A549 treated with GW870086 at 1 μM for 4 hours (cell line): Measurements from ENCODE around the gene KRTAP1-4. TPM values are rescaled to one million over a fixed set of nuclear protein-coding genes. Genes with fewer than 3 reads are reported as not detected.

Experiments used
- total RNA-seq: library from RNA; stranded (reverse); fragments of 200-300 nt; extraction: Qiagen RNA extraction; gene quantifications from 5 replicates; pipeline ENCODE4 v1.2.3, GENCODE V29; 2022; ENCODE audit warnings: low read depth

KRTAP1-4 gene, protein sequence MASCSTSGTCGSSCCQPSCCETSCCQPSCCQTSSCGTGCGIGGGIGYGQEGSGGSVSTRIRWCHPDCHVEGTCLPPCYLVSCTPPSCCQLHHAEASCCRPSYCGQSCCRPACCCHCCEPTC
- total RNA-seq, result not detected in 5 replicates

DNA sequence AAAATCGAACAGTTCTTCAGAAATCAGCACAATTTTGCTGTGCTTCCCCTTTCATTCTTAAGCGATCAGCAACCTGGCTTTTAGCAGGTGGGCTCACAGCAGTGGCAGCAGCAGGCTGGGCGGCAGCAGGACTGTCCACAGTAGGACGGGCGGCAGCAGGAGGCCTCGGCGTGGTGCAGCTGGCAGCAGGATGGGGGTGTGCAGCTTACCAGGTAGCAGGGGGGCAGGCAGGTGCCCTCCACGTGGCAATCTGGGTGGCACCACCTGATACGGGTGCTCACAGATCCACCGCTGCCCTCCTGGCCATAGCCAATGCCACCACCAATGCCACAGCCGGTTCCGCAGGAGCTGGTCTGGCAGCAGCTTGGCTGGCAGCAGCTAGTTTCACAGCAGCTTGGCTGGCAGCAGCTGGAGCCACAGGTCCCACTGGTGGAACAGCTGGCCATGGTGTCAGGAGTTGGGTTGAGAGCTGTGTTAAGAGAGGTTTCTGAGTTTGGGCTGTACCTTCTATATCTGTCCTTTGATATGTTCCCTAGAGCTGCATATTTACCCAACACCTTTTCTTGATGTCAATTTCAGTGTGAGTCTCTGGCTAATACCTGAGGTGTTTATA, at the start of gene KRTAP1-4:
TSS of gene KRTAP1-4 (minus strand) at position 563 of the 613 bp plus-strand sequence. CDS start at position 446, 117 bp downstream.

DNA sequence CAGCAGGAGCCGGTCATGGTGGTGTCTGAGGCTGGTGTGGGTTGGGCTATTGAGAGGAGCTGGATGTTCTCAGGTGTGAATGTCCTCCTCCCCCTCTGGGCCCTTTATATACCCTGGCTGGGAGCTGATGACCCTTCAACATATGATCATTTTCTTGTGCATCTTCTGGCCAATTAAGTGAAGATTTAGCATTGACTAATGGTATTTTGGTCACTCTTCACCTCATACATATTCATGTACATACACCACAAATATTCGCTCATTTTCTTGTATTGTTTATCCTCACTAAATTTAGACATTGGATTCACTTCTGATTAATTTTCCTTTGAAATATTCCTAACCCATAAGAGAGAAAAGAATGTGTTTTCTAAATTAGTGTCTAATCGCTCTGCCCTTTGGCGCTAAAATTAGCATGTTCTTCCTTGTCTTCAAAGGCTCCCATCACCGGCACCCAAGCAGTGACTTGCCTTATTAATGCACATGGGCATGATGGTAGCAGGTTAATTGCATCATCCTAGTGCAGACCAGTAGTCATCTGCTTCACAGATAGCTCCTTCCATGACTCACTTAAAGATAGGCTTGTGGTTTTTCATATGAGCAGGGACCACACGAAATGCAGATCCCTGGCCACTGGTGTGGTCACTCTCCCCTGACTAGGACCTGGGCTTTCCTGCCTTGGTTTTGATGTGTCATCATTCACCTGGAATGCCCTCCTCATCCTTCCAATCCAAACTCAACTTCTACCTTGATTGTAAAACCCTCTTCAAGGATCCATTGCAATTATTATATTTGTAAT, 36.0 kb upstream of the KRTAP1-4 start, which contains the start of gene KRTAP2-4:
TSS of gene KRTAP2-4 (minus strand) at position 51 of the 796 bp plus-strand sequence. CDS start at position 17, 34 bp downstream.

DNA sequence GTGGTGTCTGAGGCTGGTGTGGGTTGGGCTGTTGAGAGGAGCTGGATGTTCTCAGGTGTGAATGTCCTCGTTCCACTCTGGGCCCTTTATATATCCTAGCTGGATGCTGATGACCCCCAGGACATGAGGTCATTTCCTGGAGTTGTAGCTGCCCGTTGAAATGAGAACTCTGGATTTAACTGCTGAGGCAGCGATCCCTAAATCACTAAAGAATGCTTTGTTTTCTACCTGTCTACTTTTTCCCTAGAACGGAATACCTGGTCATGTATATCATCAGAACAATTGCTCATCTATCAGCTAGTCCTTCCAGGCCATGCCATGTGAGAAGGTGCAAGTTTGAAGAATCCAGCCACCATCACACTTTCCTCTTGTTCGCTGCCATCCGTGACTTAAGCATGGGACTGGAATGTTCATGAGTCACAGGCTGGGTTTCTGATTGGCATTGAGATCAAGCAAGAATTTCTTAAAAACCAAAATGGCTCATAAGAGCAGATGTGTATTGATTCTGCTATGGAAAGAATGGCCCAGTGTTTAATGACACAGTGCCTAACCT, 30.1 kb upstream of the KRTAP1-4 start, which contains the start of gene KRTAP2-3:
TSS of gene KRTAP2-3 (minus strand) at position 63 of the 553 bp plus-strand sequence. CDS start 64 bp downstream, outside the sequence.

DNA sequence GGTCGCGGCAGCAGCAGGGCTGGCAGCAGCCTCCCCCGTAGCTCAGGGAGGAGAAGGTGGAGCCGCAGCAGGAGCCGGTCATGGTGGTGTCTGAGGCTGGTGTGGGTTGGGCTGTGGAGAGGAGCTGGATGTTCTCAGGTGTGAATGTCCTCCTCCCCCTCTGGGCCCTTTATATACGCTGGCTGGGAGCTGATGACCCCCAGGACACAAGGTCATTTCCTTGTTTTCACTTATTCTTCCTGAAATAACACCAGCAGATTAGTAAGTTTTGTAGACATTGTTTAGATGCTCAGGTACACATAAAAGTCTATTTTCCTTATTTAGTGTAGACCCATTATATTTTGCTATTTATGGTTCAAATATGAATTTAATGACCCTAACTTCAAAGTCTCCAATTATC, 25.1 kb upstream of the KRTAP1-4 start, which contains the start of gene KRTAP2-2:
TSS of gene KRTAP2-2 (minus strand) at position 101 of the 400 bp plus-strand sequence. CDS start at position 82, 19 bp downstream.

DNA sequence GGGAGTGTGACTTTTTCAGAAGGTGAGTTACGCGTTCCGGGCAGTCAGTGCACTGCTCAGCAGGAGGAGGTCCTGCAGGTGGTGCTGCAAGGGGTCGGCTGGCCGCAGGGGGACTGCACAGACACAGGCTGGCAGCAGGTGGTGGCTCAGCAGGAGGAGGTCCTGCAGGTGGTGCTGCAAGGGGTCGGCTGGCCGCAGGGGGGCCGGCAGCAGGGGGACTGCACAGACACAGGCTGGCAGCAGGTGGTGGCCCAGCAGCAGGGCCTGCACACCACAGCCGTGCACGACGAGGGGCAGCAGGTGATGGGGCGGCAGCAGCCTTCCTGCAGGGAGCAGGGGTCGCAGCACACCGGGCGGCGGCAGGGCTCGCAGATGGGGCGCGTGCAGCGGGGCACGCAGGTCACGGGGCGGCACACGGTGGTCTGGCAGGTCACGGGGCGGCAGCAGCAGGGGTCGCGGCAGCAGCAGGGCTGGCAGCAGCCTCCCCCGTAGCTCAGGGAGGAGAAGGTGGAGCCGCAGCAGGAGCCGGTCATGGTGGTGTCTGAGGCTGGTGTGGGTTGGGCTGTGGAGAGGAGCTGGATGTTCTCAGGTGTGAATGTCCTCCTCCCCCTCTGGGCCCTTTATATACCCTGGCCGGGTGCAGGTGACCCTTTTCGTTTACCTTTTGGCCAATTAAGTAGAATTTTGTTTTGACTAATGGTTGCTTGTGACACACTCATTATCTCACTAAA, 16.9 kb upstream of the KRTAP1-4 start, which contains the start of gene KRTAP2-1:
TSS of gene KRTAP2-1 (minus strand) at position 582 of the 731 bp plus-strand sequence. CDS start at position 533, 49 bp downstream.

DNA sequence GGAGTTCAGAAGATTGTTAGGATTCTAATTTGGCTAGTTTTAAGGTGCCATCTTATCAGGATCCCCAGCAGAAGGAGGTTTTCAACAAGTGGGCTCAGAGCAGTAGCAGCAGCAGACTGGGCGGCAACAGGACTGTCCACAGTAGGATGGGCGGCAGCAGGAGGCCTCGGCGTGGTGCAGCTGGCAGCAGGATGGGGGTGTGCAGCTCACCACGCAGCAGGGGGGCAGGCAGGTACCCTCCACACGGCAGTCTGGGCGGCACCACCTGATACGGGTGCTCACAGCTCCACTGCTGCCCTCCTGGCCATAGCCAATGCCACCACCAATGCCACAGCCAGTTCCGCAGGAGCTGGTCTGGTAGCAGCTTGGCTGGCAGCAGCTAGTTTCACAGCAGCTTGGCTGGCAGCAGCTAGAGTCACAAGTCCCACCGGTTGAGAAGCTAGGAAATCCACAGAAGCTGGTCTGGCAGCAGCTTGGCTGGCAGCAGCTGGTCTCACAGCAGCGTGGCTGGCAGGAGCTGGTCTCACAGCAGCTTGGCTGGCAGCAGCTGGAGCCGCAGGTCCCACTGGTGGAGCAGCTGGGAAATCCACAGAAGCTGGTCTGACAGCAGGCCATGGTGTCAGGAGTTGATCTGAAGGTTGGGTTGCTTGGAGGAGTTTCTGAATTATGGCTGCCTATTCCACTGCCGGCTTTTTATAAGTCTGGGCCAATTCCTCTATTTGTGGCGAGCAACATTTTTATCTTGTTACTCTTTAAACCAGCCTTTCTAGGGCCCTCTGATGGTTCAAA, 11.0 kb upstream of the KRTAP1-4 start, which contains the start of gene KRTAP1-1:
TSS of gene KRTAP1-1 (minus strand) at position 668 of the 789 bp plus-strand sequence. CDS start at position 615, 53 bp downstream.

DNA sequence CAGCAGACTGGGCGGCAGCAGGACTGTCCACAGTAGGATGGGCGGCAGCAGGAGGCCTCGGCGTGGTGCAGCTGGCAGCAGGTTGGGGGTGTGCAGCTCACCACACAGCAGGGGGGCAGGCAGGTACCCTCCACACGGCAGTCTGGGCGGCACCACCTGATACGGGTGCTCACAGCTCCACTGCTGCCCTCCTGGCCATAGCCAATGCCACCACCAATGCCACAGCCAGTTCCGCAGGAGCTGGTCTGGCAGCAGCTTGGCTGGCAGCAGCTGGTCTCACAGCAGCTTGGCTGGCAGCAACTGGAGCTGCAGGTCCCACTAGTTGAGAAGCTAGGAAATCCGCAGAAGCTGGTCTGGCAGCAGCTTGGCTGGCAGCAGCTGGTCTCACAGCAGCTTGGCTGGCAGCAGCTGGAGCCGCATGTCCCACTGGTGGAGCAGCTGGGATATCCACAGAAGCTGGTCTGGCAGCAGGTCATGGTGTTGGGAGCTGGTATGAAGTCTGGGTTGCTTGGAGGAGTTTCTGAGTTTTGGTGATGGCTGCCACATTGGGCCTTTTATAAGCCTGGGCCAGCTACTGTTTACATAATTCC, 4.4 kb upstream of the KRTAP1-4 start, which contains the start of gene KRTAP1-3:
TSS of gene KRTAP1-3 (minus strand) at position 529 of the 590 bp plus-strand sequence. CDS start at position 476, 53 bp downstream.

DNA sequence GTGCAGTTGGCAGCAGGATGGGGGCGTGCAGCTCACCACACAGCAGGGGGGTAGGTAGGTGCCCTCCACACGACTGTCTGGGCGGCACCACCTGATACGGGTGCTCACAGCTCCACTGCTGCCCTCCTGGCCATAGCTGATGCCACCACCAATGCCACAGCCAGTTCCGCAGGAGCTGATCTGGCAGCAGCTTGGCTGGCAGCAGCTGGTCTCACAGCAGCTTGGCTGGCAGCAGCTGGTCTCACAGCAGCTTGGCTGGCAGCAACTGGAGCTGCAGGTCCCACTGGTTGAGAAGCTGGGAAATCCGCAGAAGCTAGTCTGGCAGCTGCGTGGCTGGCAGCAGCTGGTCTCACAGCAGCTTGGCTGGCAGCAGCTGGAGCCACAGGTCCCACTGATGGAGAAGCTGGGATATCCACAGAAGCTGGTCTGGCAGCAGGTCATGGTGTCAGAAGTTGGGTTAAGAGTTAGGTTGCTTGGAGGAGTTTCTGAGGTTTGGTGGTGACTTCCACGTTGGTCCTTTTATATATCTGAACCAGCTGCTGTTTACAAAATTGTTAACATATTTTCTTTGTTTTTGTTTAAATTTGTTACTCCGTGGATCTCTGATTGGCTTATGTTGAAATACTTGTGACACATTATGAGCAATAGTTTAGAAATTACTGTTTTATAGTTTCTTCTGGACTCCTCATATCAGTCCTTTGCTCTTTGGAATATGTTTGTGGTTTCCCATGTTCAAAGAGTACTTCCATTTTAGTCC, 3.1 kb downstream of the KRTAP1-4 start, which contains the start of gene KRTAP1-5:
TSS of gene KRTAP1-5 (minus strand) at position 494 of the 757 bp plus-strand sequence. CDS start at position 441, 53 bp downstream.

DNA sequence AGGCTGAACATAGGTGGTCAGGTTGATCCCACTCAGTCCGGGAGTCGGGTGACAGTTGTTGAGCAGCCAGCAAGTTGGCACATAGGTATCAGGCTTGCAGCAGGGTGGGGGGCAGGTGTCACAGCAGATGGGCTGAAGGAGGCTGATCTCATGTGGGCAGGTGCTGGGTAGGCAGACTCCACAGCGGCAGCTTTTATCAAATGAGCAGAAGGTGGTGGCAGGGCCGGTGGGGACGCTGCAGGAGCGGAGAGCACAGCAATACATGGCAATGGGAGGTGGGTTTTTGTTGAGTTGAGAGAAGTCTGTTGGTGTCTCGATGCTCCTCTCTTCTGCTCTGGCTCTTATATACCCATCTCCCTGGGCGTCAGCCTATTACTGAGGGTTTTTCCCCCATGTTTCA, 21.2 kb downstream of the KRTAP1-4 start, which contains the start of gene KRTAP3-1:
TSS of gene KRTAP3-1 (minus strand) at position 318 of the 400 bp plus-strand sequence. CDS start at position 264, 54 bp downstream.

DNA sequence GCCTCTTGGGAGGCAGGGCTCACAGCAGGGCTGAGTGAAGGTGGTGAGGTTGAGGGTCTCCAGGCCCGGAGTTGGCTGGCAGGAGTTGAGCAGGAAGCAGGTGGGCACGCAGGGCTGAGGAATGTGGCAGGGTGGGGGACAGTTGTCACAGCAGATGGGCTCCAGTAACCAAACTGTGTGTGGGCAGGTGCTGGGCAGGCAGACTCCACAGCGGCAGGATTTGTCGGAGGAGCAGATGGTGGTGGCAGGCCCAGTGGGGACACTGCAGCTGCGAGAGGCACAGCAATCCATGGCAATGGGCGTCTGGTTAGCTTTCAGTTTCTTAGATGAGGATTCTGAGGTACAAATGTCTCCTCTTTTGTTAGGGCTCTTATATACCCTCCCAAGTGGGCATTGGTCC, 30.4 kb downstream of the KRTAP1-4 start, which contains the start of gene KRTAP3-2:
TSS of gene KRTAP3-2 (minus strand) at position 344 of the 400 bp plus-strand sequence. CDS start at position 291, 53 bp downstream.

DNA sequence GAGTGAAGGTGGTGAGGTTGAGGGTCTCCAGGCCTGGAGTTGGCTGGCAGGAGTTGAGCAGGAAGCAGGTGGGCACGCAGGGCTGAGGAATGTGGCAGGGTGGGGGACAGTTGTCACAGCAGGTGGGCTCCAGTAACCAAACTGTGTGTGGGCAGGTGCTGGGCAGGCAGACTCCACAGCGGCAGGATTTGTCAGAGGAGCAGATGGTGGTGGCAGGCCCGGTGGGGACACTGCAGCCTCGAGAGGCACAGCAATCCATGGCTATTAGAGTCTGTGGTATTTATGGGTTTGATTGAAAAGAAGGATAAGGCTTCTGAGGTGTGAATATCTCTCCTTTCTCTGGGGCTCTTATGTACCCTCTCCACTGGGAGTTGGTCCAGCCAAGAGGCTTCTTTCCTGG, 36.2 kb downstream of the KRTAP1-4 start, which contains the start of gene KRTAP3-3:
TSS of gene KRTAP3-3 (minus strand) at position 326 of the 400 bp plus-strand sequence. CDS start at position 259, 67 bp downstream.

DNA sequence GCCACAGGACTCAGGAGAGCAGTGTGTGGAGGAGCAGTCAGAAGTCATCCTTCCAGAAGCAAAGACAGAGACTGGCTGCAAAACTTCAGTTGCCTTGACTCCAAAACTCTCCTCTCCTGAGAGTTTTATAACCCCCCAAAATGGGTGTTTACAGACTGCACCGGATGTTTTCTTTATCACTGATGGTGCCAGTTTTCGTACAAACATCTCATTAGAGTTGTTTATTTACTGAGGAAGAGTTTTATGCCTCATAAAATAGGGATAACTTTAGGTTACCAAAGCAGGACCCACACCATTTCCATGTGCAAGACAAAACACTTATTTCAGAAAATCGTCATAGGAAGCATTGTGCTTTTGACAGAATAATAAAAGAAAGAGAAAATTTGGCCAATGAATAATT, 45.8 kb downstream of the KRTAP1-4 start, which contains the start of gene KRT40:
TSS of gene KRT40 (minus strand) at position 101 of the 400 bp plus-strand sequence. CDS start at position 48, 53 bp downstream.

Other genes starting within 250 kb of the KRTAP1-4 start
- not detected in 5 replicates for gene KRT27, start 247.6 kb downstream of the KRTAP1-4 start, total RNA-seq
- not detected in 5 replicates for gene KRT28, start 230.2 kb downstream of the KRTAP1-4 start, total RNA-seq
- gene KRT10, start 207.6 kb downstream of the KRTAP1-4 start, total RNA-seq, result 93.1 to 121 TPM (median 103 TPM) in 5 replicates
- not detected in 5 replicates for gene KRT12, start 163.0 kb downstream of the KRTAP1-4 start, total RNA-seq
- gene KRT20, start 145.0 kb downstream of the KRTAP1-4 start, total RNA-seq, result 0.10 to 0.53 TPM (median 0.27 TPM) in 5 replicates
- gene KRT23, start 92.5 kb downstream of the KRTAP1-4 start, total RNA-seq, result 0.14 to 0.19 TPM in 2 of 5 replicates, not detected in the others
- not detected in 5 replicates for gene KRT39, start 63.2 kb downstream of the KRTAP1-4 start, total RNA-seq
- not detected in 5 replicates for gene KRT40, start 45.9 kb downstream of the KRTAP1-4 start, total RNA-seq
- not detected in 5 replicates for gene KRTAP3-3, start 36.0 kb downstream of the KRTAP1-4 start, total RNA-seq
- gene KRTAP3-2, start 30.3 kb downstream of the KRTAP1-4 start, total RNA-seq, result 0.28 to 0.34 TPM (median 0.31 TPM) in 3 of 5 replicates, not detected in the others
- not detected in 5 replicates for gene KRTAP3-1, start 21.1 kb downstream of the KRTAP1-4 start, total RNA-seq
- not detected in 5 replicates for gene KRTAP1-5, start 3.0 kb downstream of the KRTAP1-4 start, total RNA-seq
- 0.15 TPM in 1 of 5 replicates, not detected in the others for gene KRTAP1-3, start 4.7 kb upstream of the KRTAP1-4 start, total RNA-seq
- not detected in 5 replicates for gene KRTAP1-1, start 11.3 kb upstream of the KRTAP1-4 start, total RNA-seq
- not detected in 5 replicates for gene KRTAP2-1, start 17.1 kb upstream of the KRTAP1-4 start, total RNA-seq
- not detected in 5 replicates for gene KRTAP2-2, start 25.0 kb upstream of the KRTAP1-4 start, total RNA-seq
- not detected in 5 replicates for gene KRTAP2-3, start 29.9 kb upstream of the KRTAP1-4 start, total RNA-seq
- not detected in 5 replicates for gene KRTAP2-4, start 35.7 kb upstream of the KRTAP1-4 start, total RNA-seq
- not detected in 5 replicates for gene KRTAP4-7, start 54.0 kb upstream of the KRTAP1-4 start, total RNA-seq
- not detected in 5 replicates for gene KRTAP4-8, start 67.9 kb upstream of the KRTAP1-4 start, total RNA-seq
- gene KRTAP4-16, start 72.0 kb upstream of the KRTAP1-4 start, total RNA-seq, result not detected in 5 replicates
- gene KRTAP4-9, start 75.2 kb upstream of the KRTAP1-4 start, total RNA-seq, result not detected in 5 replicates
- not detected in 5 replicates for gene KRTAP4-11, start 88.2 kb upstream of the KRTAP1-4 start, total RNA-seq
- not detected in 5 replicates for gene KRTAP4-12, start 94.0 kb upstream of the KRTAP1-4 start, total RNA-seq
- gene KRTAP4-6, start 110.3 kb upstream of the KRTAP1-4 start, total RNA-seq, result not detected in 5 replicates
- gene KRTAP4-5, start 119.6 kb upstream of the KRTAP1-4 start, total RNA-seq, result not detected in 5 replicates
- gene KRTAP4-4, start 130.6 kb upstream of the KRTAP1-4 start, total RNA-seq, result not detected in 5 replicates
- gene KRTAP4-3, start 138.0 kb upstream of the KRTAP1-4 start, total RNA-seq, result not detected in 5 replicates
- gene KRTAP4-2, start 148.0 kb upstream of the KRTAP1-4 start, total RNA-seq, result not detected in 5 replicates
- 0.20 to 0.22 TPM in 2 of 5 replicates, not detected in the others for gene KRTAP4-1, start 154.7 kb upstream of the KRTAP1-4 start, total RNA-seq
- not detected in 5 replicates for gene KRTAP9-1, start 159.7 kb upstream of the KRTAP1-4 start, total RNA-seq
- gene KRTAP9-2, start 196.5 kb upstream of the KRTAP1-4 start, total RNA-seq, result not detected in 5 replicates
- gene KRTAP9-3, start 202.3 kb upstream of the KRTAP1-4 start, total RNA-seq, result not detected in 5 replicates
- not detected in 5 replicates for gene KRTAP9-8, start 207.8 kb upstream of the KRTAP1-4 start, total RNA-seq
- not detected in 5 replicates for gene KRTAP9-4, start 219.5 kb upstream of the KRTAP1-4 start, total RNA-seq
- gene KRTAP9-9, start 225.2 kb upstream of the KRTAP1-4 start, total RNA-seq, result not detected in 5 replicates
- gene KRTAP9-6, start 235.2 kb upstream of the KRTAP1-4 start, total RNA-seq, result not detected in 5 replicates
- not detected in 5 replicates for gene KRTAP9-7, start 245.5 kb upstream of the KRTAP1-4 start, total RNA-seq